HG03469 (cell line): ENCODE results near the gene SNRNP70.
"Not testable (repeated sequence)": the region's sequence is repeated elsewhere in the genome, so short reads cannot be mapped to it uniquely, and the experiment has no call there.

Experiments used
- ATAC-seq: cut with Tn5 transposase; IDR thresholded peaks from one replicate; pipeline ENCODE4 v1.9.1; 2021; ENCODE audit warnings: mild to moderate bottlenecking, moderate library complexity, moderate number of reproducible peaks; ENCODE audit not compliant: unreplicated experiment

The SNRNP70 gene

GRCh38 chr19:49064029-49064629 is 21.1 kb upstream of the SNRNP70 start:
- ATAC-seq = no peak

GRCh38 chr19:49064768-49065611 is 20.3 kb upstream of the SNRNP70 start, which contains the start of gene NTF4:
NTF4 (minus strand) TSS chr19:49064818; CDS start chr19:49061997, 2,821 bp downstream.
- ATAC-seq = no peak

GRCh38 chr19:49065905-49066512 is 19.2 kb upstream of the SNRNP70 start:
- ATAC-seq = no peak

- no peak for ATAC-seq
Observed at GRCh38 chr19:49067554-49067953, 17.7 kb upstream of the SNRNP70 start.

GRCh38 chr19:49069026-49069425 is 16.2 kb upstream of the SNRNP70 start:
- no peak for ATAC-seq

- no peak for ATAC-seq
Observed at GRCh38 chr19:49070416-49070815, 14.8 kb upstream of the SNRNP70 start.

GRCh38 chr19:49071860-49072547 is 13.2 kb upstream of the SNRNP70 start:
- ATAC-seq = no peak

- ATAC-seq = no peak
Observed at GRCh38 chr19:49073514-49074378, 11.5 kb upstream of the SNRNP70 start.

GRCh38 chr19:49074869-49075268 is 10.4 kb upstream of the SNRNP70 start:
- not testable (repeated sequence) for ATAC-seq

GRCh38 chr19:49080392-49080791 is 4.9 kb upstream of the SNRNP70 start:
- ATAC-seq = no peak

- no peak for ATAC-seq
Observed at GRCh38 chr19:49081273-49081672, 4.0 kb upstream of the SNRNP70 start.

- no peak for ATAC-seq
Observed at GRCh38 chr19:49084206-49085019, 838 bp upstream of the SNRNP70 start.

GRCh38 chr19:49085868-49086232 is 599 bp downstream of the SNRNP70 start:
- ATAC-seq = no peak

- ATAC-seq = no peak
Observed at GRCh38 chr19:49086296-49086695, 1.0 kb downstream of the SNRNP70 start.

GRCh38 chr19:49091391-49092038 is 6.3 kb downstream of the SNRNP70 start:
- ATAC-seq = no peak

GRCh38 chr19:49092686-49093085 is 7.4 kb downstream of the SNRNP70 start:
- ATAC-seq = no peak

GRCh38 chr19:49094505-49095482 is 9.5 kb downstream of the SNRNP70 start:
- no peak for ATAC-seq
